ENCODE measurements around the gene TBX10.

DNA sequence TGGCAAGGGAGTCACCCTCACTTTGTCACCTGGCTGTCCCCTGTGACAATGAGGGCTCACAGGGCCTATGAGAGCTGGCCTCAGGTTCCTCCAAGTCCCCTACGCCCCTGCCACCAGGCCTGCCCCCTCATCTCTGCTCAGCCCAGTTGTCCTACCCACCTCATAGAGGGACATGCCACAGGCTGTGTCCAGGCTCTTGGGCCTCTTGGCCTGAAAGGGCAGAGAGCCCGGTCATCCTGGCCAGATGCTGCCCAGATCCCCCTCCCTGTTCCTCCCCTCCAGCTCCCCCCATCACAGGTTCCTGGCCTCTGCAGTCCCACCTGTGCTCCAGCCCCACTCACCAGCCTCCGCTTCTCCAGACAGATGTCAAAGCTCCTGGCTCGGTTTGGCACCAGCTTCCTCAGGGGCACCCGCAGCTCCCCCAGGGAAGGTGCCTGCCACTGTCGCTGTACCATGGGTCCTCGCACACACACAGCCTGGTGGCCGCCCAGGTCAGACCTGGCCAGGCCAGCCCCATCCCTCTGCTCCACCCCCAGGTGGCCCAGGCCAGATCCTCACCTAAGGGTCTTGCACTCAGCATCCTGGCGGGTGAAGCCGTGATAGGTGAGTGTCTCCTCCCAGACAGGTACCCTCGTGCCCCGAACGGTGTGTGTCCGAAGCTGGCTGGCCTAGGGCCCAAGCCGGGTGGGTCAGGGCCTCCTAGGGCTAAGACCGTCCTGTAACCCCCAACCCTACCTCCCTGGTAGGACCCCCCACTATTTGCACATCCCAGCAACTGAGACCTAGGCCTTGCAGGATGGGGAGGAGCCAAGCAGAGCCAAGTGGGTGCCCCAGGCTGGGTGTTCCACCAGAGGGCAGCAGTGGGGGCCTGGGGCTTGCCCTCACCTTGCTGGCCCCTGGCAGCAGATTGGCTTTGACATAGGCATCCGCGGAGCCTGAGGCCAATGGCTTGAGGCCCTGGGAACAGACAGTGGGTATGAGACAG is 24.5 kb downstream of the TBX10 start:
- peak in 4 of 6 experiments; percentile 32 to 49 (median 39) for TF ChIP-seq CTCF (IDR thresholded peaks at IDR 0.05)
- no peak for TF ChIP-seq POLR2A (IDR thresholded peaks at IDR 0.05)
